ENCODE data around the gene SNX30.

SNX30 gene

DNA sequence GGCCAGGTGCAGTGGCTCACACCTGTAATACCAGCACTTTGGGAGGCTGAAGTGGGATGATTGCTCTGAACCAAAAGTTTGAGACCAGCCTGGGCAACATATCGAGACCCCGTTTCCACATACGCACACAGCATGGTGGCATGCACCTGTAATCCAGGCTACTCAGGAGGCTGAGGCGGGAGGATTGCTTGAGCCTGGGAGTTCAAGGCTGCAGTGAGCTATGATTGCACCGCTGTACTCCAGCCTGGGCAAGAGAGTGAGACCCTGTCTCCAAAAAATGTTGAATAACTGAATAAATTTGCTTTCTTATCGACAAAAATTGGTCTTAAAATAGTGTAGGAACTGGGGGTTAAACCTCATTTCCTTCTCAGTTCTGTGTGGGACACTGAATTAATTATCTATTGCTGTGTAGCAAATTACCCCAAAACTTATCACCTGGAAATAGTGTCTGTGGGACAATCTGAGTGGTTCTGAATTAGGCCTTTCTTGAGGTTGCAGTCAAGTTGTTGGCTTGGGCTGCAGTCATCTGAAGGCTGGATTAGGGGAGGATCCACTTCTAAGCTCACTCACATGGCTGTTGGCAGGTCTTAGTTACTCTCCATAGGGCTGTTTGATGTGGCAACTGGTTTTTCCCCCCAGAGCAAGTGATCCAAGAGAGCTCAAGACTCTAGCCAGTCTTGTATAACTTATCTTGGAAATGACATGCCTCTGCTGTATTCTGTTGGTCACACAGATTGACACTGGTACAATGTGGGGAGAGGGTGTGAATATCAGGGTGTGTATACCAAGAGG is 2.0 kb downstream of the SNX30 start:
- DNase-seq (ENCODE audit: low read depth) = no peak
- TF ChIP-seq, protein P1, sequence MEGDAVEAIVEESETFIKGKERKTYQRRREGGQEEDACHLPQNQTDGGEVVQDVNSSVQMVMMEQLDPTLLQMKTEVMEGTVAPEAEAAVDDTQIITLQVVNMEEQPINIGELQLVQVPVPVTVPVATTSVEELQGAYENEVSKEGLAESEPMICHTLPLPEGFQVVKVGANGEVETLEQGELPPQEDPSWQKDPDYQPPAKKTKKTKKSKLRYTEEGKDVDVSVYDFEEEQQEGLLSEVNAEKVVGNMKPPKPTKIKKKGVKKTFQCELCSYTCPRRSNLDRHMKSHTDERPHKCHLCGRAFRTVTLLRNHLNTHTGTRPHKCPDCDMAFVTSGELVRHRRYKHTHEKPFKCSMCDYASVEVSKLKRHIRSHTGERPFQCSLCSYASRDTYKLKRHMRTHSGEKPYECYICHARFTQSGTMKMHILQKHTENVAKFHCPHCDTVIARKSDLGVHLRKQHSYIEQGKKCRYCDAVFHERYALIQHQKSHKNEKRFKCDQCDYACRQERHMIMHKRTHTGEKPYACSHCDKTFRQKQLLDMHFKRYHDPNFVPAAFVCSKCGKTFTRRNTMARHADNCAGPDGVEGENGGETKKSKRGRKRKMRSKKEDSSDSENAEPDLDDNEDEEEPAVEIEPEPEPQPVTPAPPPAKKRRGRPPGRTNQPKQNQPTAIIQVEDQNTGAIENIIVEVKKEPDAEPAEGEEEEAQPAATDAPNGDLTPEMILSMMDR (IDR thresholded peaks at IDR 0.05; ENCODE audit: low read depth, low read length, missing control alignments) = no peak
- no peak overlapping the region for H3K4me3 ChIP-seq (ENCODE audit: low read depth, low read length)

DNA sequence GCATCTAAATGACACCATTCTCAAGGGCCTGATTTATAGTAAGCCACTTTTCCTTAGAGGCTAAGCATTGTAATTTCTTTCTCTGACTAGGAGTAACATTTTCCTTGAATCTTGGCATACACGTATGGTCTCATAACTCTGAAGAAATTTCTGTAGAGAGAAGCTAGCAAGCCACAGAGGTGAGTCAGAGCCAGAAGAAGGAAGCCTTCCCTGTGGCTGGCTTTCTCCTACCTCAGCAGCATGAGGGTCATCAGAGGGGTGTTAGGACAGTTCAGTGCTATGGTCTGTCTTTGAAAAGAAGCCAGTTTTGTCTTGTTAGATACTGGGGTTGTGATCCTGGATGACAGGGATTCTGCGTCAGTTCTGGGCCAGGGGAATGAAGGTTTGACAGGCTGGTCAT is 3.2 kb downstream of the SNX30 start:
- no peak overlapping the region for H3K4me3 ChIP-seq (ENCODE audit: low read depth, low read length)
- TF ChIP-seq, protein P1 (IDR thresholded peaks at IDR 0.05; ENCODE audit: low read depth, low read length, missing control alignments) = no peak
- no peak for DNase-seq (ENCODE audit: low read depth)

DNA sequence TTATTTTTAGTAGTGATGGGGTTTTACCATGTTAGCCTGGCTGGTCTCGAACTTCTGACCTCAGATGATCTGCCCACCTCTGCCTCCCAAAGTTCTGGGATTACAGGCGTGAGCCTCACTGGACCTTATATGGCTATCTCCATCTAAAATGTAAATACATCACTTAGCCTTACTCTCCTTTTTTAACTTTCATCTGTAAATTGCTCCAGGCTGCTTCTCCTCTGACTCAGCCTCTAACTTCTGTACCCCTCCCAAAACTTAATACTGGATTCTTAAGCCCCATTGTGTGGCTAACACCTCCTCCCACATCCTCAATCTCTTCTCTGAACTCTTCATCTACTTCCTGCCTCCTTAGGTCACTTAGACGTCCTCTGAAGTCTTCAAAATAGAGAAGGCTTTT is 4.0 kb downstream of the SNX30 start:
- no peak overlapping the region for H3K4me3 ChIP-seq (ENCODE audit: low read depth, low read length)
- DNase-seq (ENCODE audit: low read depth) = no peak
- TF ChIP-seq, protein P1 (IDR thresholded peaks at IDR 0.05; ENCODE audit: low read depth, low read length, missing control alignments) = no peak

DNA sequence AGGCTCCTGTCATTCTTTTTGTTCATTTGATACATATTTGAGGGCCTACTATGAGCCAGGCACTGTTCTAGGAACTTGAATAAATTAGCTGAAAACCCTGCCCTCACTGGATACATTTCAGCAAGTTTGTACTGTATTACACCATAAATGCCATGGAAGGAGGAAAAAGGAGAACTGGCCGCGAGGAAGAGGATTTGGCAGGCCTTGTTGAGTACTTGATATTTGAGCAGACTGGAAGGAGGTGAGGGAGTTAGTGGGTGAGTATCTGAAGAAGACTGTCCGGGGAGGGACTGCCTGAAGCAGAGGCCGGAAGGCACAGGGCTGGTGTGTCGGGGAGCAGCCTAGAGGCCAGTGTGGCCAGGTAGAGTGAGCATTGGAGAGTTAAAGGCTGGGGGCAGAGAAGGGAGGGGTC is 4.5 kb downstream of the SNX30 start:
- H3K4me3 ChIP-seq (ENCODE audit: low read depth, low read length) = no peak overlapping the region
- DNase-seq (ENCODE audit: low read depth) = no peak
- TF ChIP-seq, protein P1 (IDR thresholded peaks at IDR 0.05; ENCODE audit: low read depth, low read length, missing control alignments) = no peak

DNA sequence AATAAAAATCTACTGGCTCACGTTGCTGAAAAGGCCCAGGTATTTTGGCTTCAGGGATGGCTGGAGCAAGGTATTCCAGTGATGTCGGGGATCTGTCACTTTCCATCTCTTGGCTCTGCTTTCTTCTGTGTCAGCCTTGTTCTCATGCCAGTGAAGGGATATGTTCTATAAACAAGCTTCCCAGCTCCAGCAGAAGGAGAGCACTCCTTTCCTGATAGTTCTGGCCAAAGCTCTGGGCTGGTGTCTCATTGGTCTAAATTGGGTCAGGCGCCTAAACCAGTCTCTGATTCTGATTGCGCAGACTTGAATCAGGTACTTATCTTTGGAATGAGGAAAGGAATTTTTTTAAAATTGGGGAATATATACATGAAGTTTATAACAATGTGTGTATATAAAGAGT is 5.1 kb downstream of the SNX30 start:
- no peak for DNase-seq (ENCODE audit: low read depth)
- TF ChIP-seq, protein P1 (IDR thresholded peaks at IDR 0.05; ENCODE audit: low read depth, low read length, missing control alignments) = no peak
- H3K4me3 ChIP-seq (ENCODE audit: low read depth, low read length) = no peak overlapping the region

DNA sequence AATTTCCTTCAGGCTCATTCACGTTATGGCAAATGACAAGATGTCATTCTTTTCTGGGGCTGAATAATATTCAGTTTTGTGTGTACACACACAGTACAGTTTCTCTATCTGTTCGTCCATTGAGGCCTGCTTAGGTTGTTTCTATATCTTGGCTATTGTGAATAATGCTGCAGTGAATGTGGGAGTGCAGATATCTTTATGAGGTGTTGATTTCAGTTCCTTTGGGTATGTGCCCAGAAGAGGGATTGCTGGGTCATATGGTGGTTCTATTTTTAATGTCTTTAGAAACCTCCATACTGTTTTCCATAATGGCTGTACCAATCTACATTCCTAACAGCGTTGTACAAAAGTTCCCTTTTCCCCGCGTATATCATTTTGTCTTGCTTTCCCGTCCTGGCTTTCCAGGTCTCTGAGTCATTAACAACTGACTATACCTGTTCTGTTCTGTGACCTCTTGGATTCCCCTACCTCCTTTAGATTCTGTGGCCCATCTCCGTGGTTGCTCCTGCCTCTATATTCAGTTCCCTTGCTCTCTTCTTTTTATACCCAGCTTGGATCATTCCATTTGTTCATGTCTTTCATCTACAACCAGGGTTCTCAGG is 6.8 kb downstream of the SNX30 start:
- H3K4me3 ChIP-seq (ENCODE audit: low read depth, low read length) = no peak overlapping the region
- TF ChIP-seq, protein P1 (IDR thresholded peaks at IDR 0.05; ENCODE audit: low read depth, low read length, missing control alignments) = no peak
- DNase-seq (ENCODE audit: low read depth) = no peak
